HG03378 (cell line): ENCODE results near the gene C16orf92.

ENCODE experiments used
- ATAC-seq: cut with Tn5 transposase; IDR thresholded peaks from one replicate; pipeline ENCODE4 v1.9.1; 2021; ENCODE audit warnings: mild to moderate bottlenecking, moderate library complexity; ENCODE audit not compliant: unreplicated experiment

Gene C16orf92

GRCh38 chr16:30022887-30023286 lies at the start of gene C16orf92:
TSS of gene C16orf92 (plus strand) at chr16:30023198. CDS start at chr16:30023341, 143 bp downstream.
- ATAC-seq: no peak

GRCh38 chr16:29973384-29974246 lies 49.4 kb upstream of the C16orf92 start, which contains the start of gene TAOK2:
TSS of gene TAOK2 (plus strand) at chr16:29973868. CDS start at chr16:29977773, 3,905 bp downstream.
- peak; percentile 76 for ATAC-seq

- ATAC-seq: no peak
These were observed 48.5 kb upstream of the C16orf92 start for GRCh38 chr16:29974291-29975133.

GRCh38 chr16:29975134-29975538 lies 47.9 kb upstream of the C16orf92 start:
- ATAC-seq: no peak

- ATAC-seq: no peak
These were observed 47.0 kb upstream of the C16orf92 start for GRCh38 chr16:29975811-29976511.

GRCh38 chr16:29977063-29977825 lies 45.8 kb upstream of the C16orf92 start:
- no peak for ATAC-seq

- no peak for ATAC-seq
These were observed 44.9 kb upstream of the C16orf92 start for GRCh38 chr16:29978081-29978480.

GRCh38 chr16:29978564-29979270 lies 44.3 kb upstream of the C16orf92 start:
- ATAC-seq: no peak

- no peak for ATAC-seq
These were observed 40.2 kb upstream of the C16orf92 start for GRCh38 chr16:29982560-29983419.

- ATAC-seq: no peak
These were observed 39.4 kb upstream of the C16orf92 start for GRCh38 chr16:29983420-29984136.

GRCh38 chr16:29984137-29984763 lies 38.7 kb upstream of the C16orf92 start:
- ATAC-seq: no peak

- ATAC-seq: no peak
These were observed 38.2 kb upstream of the C16orf92 start for GRCh38 chr16:29984764-29985147.

GRCh38 chr16:29985271-29985811 lies 37.7 kb upstream of the C16orf92 start:
- ATAC-seq: no peak

- ATAC-seq: no peak
These were observed 36.8 kb upstream of the C16orf92 start for GRCh38 chr16:29986231-29986630.

GRCh38 chr16:29986931-29987330 lies 36.1 kb upstream of the C16orf92 start:
- ATAC-seq: no peak

GRCh38 chr16:29987371-29988085 lies 35.5 kb upstream of the C16orf92 start:
- no peak for ATAC-seq
